Dendritic cell treated with granulocyte-macrophage colony-stimulating factor and Interleukin-4, amounts not matched to agents 40 ng/mL and 50 ng/mL, for 4 days (primary cell): ENCODE measurements around the gene AGBL4.
"Not testable (repeated sequence)": the region's sequence is repeated elsewhere in the genome, so short reads cannot be mapped to it uniquely, and the experiment has no call there.

ENCODE experiments used
- H3K27ac Mint-ChIP-seq: one replicate; pipeline ENCODE4 v1.8.0; 2022; ENCODE audit warnings: mild to moderate bottlenecking, mixed read lengths
- H3K27me3 Mint-ChIP-seq: one replicate; pipeline ENCODE4 v1.8.0; 2022; ENCODE audit warnings: mild to moderate bottlenecking, mixed read lengths
- H3K36me3 Mint-ChIP-seq: one replicate; pipeline ENCODE4 v1.8.0; 2022; ENCODE audit warnings: low read depth, mixed read lengths
- H3K4me1 Mint-ChIP-seq: one replicate; pipeline ENCODE4 v1.8.0; 2022; ENCODE audit warnings: low read depth, mixed read lengths
- H3K4me3 Mint-ChIP-seq: one replicate; pipeline ENCODE4 v1.8.0; 2022; ENCODE audit warnings: mild to moderate bottlenecking, moderate library complexity, mixed read lengths
- H3K9me3 Mint-ChIP-seq: one replicate; pipeline ENCODE4 v1.8.0; 2022; ENCODE audit warnings: mixed read lengths
- intact Hi-C: fragments of 100-400 bp; cut with micrococcal nuclease; formaldehyde crosslinking; loops from one replicate; pipeline ENCODE4 v1.15.0; 2022

Gene AGBL4

GRCh38 chr1:49340576-49340975 is 683.2 kb downstream of the AGBL4 start:
- Mint-ChIP-seq H3K27ac (no peak overlapping the region), H3K4me1 (no peaks in the 10 kb centered on the region), H3K4me3 (no peak overlapping the region), H3K36me3 (no peaks in the 10 kb centered on the region), H3K27me3 (no peaks in the 10 kb centered on the region), H3K9me3 (peaks cover 17% of the 10 kb centered on the region)
- intact Hi-C loops: no loop called here

- peaks cover 17% of the 10 kb centered on the region for H3K9me3 Mint-ChIP-seq
- no peaks in the 10 kb centered on the region for H3K36me3 Mint-ChIP-seq
- no peak overlapping the region for H3K4me3 Mint-ChIP-seq
- H3K27me3 Mint-ChIP-seq: no peaks in the 10 kb centered on the region
- H3K4me1 Mint-ChIP-seq: no peaks in the 10 kb centered on the region
- intact Hi-C loops: no loop called here
- no peak overlapping the region for H3K27ac Mint-ChIP-seq
These were observed 684.7 kb downstream of the AGBL4 start for GRCh38 chr1:49339043-49339442.

- Mint-ChIP-seq H3K9me3 (peaks cover 17% of the 10 kb centered on the region), H3K27me3 (no peaks in the 10 kb centered on the region), H3K4me3 (no peak overlapping the region), H3K36me3 (no peaks in the 10 kb centered on the region), H3K27ac (no peak overlapping the region), H3K4me1 (no peaks in the 10 kb centered on the region)
- intact Hi-C loops: no loop called here
These were observed 686.5 kb downstream of the AGBL4 start for GRCh38 chr1:49337251-49337650.

DNA sequence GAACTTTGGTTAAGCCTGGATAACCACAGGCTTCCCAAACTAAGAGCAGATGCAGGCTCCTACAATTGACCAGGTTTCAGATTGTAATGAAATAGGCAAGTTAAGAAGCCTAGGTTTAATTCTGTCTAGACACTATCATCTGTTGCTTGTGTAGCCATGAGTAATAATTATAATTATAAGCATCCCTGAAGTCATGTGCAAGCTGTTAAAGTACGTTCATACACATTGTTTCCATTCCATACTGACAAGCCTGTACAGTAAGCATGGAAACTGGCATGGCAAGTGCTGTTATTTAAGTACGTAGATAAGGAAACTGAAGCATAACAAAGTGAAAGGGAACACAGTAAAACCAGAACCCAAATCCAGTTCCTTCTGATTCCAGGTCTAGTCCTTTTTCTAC is 689.8 kb downstream of the AGBL4 start:
- Mint-ChIP-seq H3K9me3 (peaks cover 16% of the 10 kb centered on the region), H3K36me3 (no peaks in the 10 kb centered on the region), H3K27ac (no peak overlapping the region), H3K4me1 (no peaks in the 10 kb centered on the region), H3K4me3 (no peak overlapping the region), H3K27me3 (no peaks in the 10 kb centered on the region)
- intact Hi-C loops: no loop called here

DNA sequence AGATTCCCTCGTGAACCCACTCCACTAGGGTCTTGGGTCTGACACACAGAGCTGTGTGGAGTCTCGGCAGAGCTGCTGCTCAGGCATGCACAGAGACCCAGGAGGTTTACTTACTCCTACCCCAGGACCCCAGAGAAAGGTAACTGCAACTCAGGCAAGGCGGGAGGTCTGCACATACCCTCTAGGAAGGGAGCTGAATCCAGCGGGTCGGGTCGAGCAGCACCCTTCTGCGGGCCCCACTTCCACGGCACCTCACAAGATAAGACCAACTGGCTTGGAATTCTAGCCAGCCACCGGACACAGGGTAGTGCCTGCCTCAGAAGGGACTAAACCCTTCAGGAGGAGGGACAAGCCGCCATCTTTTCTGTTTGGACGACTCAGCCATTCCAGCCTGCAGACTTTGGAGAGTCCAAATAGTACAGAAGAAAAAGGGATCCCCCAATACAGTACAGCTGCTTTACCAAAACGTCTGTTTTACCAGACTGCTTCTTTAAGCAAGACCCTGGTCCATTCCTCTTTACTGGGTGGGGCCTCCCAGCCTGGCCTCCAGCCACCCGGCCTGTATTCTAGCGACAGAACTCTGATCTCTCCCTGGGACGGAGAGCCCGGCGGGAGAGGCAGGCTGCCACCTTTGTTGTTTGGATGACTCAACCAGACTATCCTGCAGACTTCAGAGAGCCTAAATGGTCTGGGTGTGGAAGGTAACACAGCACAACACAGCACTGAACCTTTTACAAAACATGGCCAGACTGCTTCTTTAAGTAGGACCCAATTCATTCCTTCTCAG is 692.5 kb downstream of the AGBL4 start:
- H3K36me3 Mint-ChIP-seq: no peaks in the 10 kb centered on the region
- peaks cover 14% of the 10 kb centered on the region for H3K9me3 Mint-ChIP-seq
- H3K4me3 Mint-ChIP-seq: no peak overlapping the region
- intact Hi-C loops: no loop called here
- H3K27me3 Mint-ChIP-seq: no peaks in the 10 kb centered on the region
- no peaks in the 10 kb centered on the region for H3K4me1 Mint-ChIP-seq
- no peak overlapping the region for H3K27ac Mint-ChIP-seq

- intact Hi-C loops: no loop called here
- no peaks in the 10 kb centered on the region for H3K36me3 Mint-ChIP-seq
- H3K4me3 Mint-ChIP-seq: no peak overlapping the region
- H3K27ac Mint-ChIP-seq: no peak overlapping the region
- H3K4me1 Mint-ChIP-seq: no peaks in the 10 kb centered on the region
- H3K9me3 Mint-ChIP-seq: peaks cover 16% of the 10 kb centered on the region
- no peaks in the 10 kb centered on the region for H3K27me3 Mint-ChIP-seq
These were observed 699.7 kb downstream of the AGBL4 start for GRCh38 chr1:49323925-49324540.

- H3K9me3 Mint-ChIP-seq, H3K4me3 Mint-ChIP-seq, intact Hi-C loops, H3K27ac Mint-ChIP-seq, H3K36me3 Mint-ChIP-seq, H3K4me1 Mint-ChIP-seq, H3K27me3 Mint-ChIP-seq: not testable (repeated sequence)
These were observed 703.3 kb downstream of the AGBL4 start for GRCh38 chr1:49320493-49320892.

DNA sequence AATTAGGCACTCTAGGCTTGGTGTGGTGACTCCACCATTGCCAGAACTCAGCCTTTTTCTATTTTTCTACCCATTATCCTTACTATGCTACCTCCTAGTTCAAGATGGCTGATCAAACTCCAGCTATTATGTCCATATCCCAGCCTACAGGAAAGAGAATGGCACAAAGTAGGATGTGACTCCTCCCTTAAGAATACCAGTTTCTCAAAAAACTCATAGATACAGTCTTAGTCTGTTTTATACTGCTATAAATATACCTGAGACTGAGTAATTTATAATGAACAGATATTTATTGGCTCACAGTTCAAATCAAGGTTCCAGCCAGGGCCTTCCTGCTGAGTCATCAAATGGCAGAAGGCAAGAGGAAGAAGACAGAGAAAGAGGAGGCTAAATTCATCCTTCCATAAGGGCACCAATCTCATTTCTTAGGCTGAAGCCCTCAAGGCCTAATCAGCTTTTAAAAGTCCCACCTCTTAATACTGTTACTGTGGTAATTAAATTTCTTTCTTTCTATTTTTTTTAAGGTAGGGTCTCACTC is 704.3 kb downstream of the AGBL4 start:
- Mint-ChIP-seq H3K36me3 (no peaks in the 10 kb centered on the region), H3K4me1 (no peaks in the 10 kb centered on the region), H3K4me3 (no peak overlapping the region), H3K9me3 (peaks cover 14% of the 10 kb centered on the region), H3K27ac (no peak overlapping the region), H3K27me3 (no peaks in the 10 kb centered on the region)
- intact Hi-C loops: no loop called here

DNA sequence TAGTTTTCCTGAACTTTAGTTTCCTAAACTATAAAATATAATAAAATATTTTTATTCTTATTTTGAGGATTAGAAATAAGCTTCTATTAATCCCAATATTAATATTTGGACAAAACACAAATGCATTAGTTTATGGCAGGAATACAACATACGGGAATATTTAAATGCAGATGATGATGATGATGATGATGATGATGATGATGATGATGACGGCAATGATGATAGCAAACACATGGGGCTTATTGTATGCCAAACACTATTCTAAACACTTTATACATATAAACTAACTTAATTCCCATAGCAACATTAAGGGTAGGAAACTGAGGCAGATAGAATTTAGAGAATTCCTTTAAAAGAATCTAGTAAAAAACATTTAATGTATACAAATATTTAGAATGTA is 705.5 kb downstream of the AGBL4 start:
- Mint-ChIP-seq H3K9me3 (peaks cover 21% of the 10 kb centered on the region), H3K4me1 (no peaks in the 10 kb centered on the region), H3K4me3 (no peak overlapping the region), H3K27ac (no peak overlapping the region), H3K36me3 (no peaks in the 10 kb centered on the region), H3K27me3 (no peaks in the 10 kb centered on the region)
- intact Hi-C loops: no loop called here

DNA sequence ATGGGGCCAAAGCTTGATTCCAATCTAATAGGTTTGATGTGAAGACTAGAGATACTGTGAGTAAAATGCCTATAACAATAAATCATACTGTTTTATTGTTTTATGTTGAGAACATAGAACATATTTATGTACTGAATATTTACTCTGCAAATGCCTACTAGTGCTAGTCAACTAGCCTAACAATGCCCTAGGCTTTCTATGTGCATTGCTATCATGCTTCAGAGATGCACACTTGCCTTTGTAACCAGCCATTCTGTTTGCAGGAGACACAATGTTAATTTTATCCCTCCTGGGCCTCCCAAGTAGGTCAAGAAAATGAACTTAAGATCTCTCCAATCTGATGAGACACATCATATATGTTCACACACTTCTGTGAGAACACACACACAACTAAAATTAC is 716.3 kb downstream of the AGBL4 start:
- H3K36me3 Mint-ChIP-seq: no peaks in the 10 kb centered on the region
- H3K4me1 Mint-ChIP-seq: no peaks in the 10 kb centered on the region
- intact Hi-C loops: no loop called here
- H3K27me3 Mint-ChIP-seq: no peaks in the 10 kb centered on the region
- no peak overlapping the region for H3K27ac Mint-ChIP-seq
- no peak overlapping the region for H3K4me3 Mint-ChIP-seq
- H3K9me3 Mint-ChIP-seq: peaks cover 33% of the 10 kb centered on the region

DNA sequence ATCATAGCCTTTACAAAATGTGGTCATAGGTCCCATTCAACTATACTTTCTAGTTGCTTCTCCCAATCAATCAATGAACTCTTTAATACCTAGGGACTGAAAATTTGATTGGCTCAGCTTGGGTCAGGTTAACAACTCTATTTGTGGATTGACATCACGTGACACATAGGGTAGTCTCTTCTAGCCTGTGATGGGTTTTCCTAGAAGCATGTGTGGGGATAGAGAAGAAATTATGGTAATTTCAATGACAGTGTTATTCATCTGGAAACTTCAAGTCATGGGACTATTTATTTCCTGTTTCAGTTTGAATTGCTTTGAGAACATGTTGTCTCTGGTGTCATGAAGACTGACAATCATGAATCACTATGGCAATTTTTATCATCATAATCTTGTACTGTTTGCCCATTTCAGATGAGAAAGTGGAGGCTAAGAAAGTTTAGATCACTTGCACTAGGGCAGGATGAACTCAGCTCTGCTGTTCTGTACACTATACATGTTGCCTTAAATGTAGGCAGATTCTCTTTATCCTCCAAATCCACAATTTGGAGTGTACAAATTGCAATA is 717.2 kb downstream of the AGBL4 start:
- H3K9me3 Mint-ChIP-seq: peaks cover 35% of the 10 kb centered on the region
- H3K36me3 Mint-ChIP-seq: no peaks in the 10 kb centered on the region
- intact Hi-C loops: no loop called here
- H3K4me3 Mint-ChIP-seq: no peak overlapping the region
- H3K27ac Mint-ChIP-seq: no peak overlapping the region
- no peaks in the 10 kb centered on the region for H3K4me1 Mint-ChIP-seq
- H3K27me3 Mint-ChIP-seq: no peaks in the 10 kb centered on the region

GRCh38 chr1:49302400-49302799 is 721.4 kb downstream of the AGBL4 start:
- H3K27me3 Mint-ChIP-seq, H3K27ac Mint-ChIP-seq, H3K4me3 Mint-ChIP-seq, intact Hi-C loops, H3K36me3 Mint-ChIP-seq, H3K4me1 Mint-ChIP-seq: not testable (repeated sequence)
- peaks cover 34% of the 10 kb centered on the region for H3K9me3 Mint-ChIP-seq

- no peaks in the 10 kb centered on the region for H3K4me1 Mint-ChIP-seq
- H3K36me3 Mint-ChIP-seq: no peaks in the 10 kb centered on the region
- intact Hi-C loops: no loop called here
- no peak overlapping the region for H3K4me3 Mint-ChIP-seq
- H3K27me3 Mint-ChIP-seq: no peaks in the 10 kb centered on the region
- no peak overlapping the region for H3K27ac Mint-ChIP-seq
- H3K9me3 Mint-ChIP-seq: peaks cover 8% of the 10 kb centered on the region
These were observed 725.5 kb downstream of the AGBL4 start for GRCh38 chr1:49298304-49298703.

- H3K4me3 Mint-ChIP-seq: no peak overlapping the region
- intact Hi-C loops: no loop called here
- H3K36me3 Mint-ChIP-seq: no peaks in the 10 kb centered on the region
- H3K27me3 Mint-ChIP-seq: no peaks in the 10 kb centered on the region
- H3K4me1 Mint-ChIP-seq: no peaks in the 10 kb centered on the region
- H3K9me3 Mint-ChIP-seq: peaks cover 10% of the 10 kb centered on the region
- no peak overlapping the region for H3K27ac Mint-ChIP-seq
These were observed 726.0 kb downstream of the AGBL4 start for GRCh38 chr1:49297783-49298182.
